SJCRH30 (cell line): ENCODE measurements around the gene MCU. TPM values are rescaled to one million over a fixed set of nuclear protein-coding genes. Genes with fewer than 3 reads are reported as not detected.

Experiments
- DNase-seq, 2 experiments: peaks; one replicate each; pipeline ENCODE4 v3.0.0-alpha.2; 2015 to 2020
- H3K27ac ChIP-seq: fragments of 250-450 bp; sonication (Bioruptor Pico); 2 replicates; pipeline ENCODE4 v1.5.1; 2020; ENCODE audit warnings: mild to moderate bottlenecking, moderate library complexity
- H3K27me3 ChIP-seq: fragments of 250-450 bp; sonication (Bioruptor Pico); 2 replicates; pipeline ENCODE4 v1.5.1; 2020; ENCODE audit warnings: mild to moderate bottlenecking, moderate library complexity
- H3K36me3 ChIP-seq: fragments of 250-450 bp; sonication (Bioruptor Pico); 2 replicates; pipeline ENCODE4 v1.5.1; 2020; ENCODE audit warnings: mild to moderate bottlenecking, moderate library complexity
- H3K4me1 ChIP-seq: fragments of 250-450 bp; sonication (Bioruptor Pico); 2 replicates; pipeline ENCODE4 v1.5.1; 2020; ENCODE audit warnings: mild to moderate bottlenecking, moderate library complexity
- H3K4me3 ChIP-seq: fragments of 250-450 bp; sonication (Bioruptor Pico); 2 replicates; pipeline ENCODE4 v1.5.1; 2020; ENCODE audit warnings: mild to moderate bottlenecking, moderate library complexity
- H3K9me3 ChIP-seq: fragments of 250-450 bp; sonication (Bioruptor Pico); replicated peaks from 2 replicates; pipeline ENCODE4 v1.5.1; 2020; ENCODE audit warnings: mild to moderate bottlenecking, moderate library complexity
- total RNA-seq: library from RNA; depleted of rRNA; stranded (reverse); fragments of >200 nt; shearing (Covaris generic); gene quantifications from 2 replicates; pipeline ENCODE4 v1.2.3, GENCODE V29; 2014

The MCU gene
- total RNA-seq, 1 experiment from 2014 or later = 53.7 TPM

DNA sequence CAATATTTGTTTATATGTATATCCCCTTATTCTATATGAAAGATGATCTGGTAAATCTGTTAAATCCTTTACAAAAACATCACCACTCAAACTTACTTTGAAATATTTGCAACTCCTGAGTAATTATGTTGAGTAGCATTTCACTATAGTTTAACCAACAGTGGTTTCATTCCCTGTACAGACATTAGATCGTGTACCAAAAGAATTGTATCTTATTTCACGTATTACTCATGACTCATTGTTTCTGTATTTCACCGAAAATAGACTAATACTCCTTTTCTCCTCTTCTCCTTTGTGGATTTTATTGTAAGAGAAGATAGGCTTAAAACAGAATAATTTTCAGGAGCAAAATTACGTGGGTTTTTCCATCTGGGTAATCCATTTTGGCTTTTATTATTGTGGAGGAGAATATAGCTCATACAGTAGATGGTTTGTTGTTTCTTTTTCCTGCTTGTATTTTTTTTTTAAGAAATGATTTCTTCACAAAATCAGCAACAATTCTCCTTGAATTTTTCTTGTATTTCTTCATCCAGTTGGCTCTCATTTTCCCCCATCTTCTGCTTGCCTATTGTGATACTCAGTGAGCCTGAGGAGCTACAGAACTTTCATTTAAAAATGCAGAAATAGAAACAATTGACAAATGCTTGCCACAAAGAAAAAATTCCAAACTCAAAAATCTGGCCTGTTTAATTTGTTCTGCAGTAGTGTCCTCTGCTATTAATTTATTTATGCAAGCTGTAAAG, 111.0 kb downstream of the MCU start:
- no peaks in the 10 kb centered on the region for H3K27me3 ChIP-seq
- H3K27ac ChIP-seq = peak overlapping the region; percentile 25
- H3K4me1 ChIP-seq = peaks cover 13% of the 10 kb centered on the region
- no peaks in the 10 kb centered on the region for H3K9me3 ChIP-seq
- H3K4me3 ChIP-seq = peak overlapping the region; percentile 17; the same call in 1 of the 2 replicates
- peak in 1 of 2 experiments; percentile 41 for DNase-seq
- peaks cover 2% of the 10 kb centered on the region for H3K36me3 ChIP-seq

DNA sequence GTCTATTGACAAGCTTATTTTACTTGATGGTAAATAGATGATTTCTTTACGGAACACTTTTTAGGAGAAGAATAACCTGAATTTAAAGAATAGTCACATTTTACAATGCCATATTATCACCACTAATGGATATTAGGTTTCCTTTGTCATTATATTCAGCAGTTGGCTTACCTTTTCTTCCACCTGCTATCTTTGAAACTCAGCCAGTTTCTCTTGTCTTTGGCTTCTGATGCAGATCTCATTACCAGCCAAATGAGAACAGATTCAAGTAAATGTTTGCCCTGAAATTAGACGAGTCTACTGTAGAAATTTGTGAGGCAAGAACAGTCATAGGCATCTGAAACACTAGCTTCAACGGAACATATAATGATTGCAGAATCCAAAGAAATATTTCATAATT, 116.1 kb downstream of the MCU start:
- Histone ChIP-seq H3K9me3 (no peaks in the 10 kb centered on the region), H3K27me3 (no peaks in the 10 kb centered on the region), H3K27ac (no peak overlapping the region), H3K36me3 (no peaks in the 10 kb centered on the region), H3K4me3 (no peak overlapping the region), H3K4me1 (peaks cover 6% of the 10 kb centered on the region)
- DNase-seq = no peak

DNA sequence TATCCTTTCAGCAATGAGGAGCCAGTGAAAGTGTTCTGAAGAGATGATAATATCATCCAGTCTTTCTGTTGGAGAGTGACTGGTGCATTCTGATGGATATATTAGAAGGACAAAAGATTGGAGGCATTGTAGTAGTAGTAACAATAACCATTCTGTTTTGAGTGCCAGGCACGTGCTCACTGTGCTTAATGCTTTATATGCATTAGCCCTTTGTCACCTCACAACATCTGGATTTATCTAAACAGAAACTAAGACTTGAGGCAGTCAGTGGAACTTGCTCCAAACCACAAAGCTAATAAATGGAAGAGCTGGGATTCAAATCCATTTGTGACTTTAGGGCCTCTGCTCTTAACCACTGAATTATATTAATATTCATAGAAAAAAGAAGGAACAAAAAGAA, 117.1 kb downstream of the MCU start:
- Histone ChIP-seq H3K4me1 (no peaks in the 10 kb centered on the region), H3K36me3 (no peaks in the 10 kb centered on the region), H3K9me3 (no peaks in the 10 kb centered on the region), H3K27ac (no peak overlapping the region), H3K27me3 (no peaks in the 10 kb centered on the region), H3K4me3 (no peak overlapping the region)
- no peak for DNase-seq

DNA sequence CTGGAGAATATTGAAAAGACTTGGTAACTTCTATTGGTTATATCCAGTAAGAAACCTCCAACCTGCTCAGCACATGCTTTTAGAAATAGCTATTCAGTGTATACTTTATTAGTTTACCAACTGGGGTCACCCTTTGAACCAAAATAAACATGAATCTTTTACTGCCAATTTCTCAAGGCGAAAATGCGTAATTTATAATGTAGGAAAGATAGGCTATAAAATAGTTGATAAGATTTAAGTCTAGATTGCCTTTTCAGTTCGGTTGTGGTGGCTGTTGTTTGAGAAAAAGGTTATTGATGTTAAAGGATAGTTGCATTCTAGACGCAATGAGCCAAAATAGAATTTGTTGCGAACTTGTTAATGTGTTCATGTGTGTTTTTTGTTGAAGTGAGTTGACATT, 119.0 kb downstream of the MCU start:
- H3K27me3 ChIP-seq = no peaks in the 10 kb centered on the region
- H3K9me3 ChIP-seq = no peaks in the 10 kb centered on the region
- no peaks in the 10 kb centered on the region for H3K4me1 ChIP-seq
- DNase-seq = no peak
- H3K27ac ChIP-seq = no peak overlapping the region
- H3K36me3 ChIP-seq = no peaks in the 10 kb centered on the region
- no peak overlapping the region for H3K4me3 ChIP-seq

DNA sequence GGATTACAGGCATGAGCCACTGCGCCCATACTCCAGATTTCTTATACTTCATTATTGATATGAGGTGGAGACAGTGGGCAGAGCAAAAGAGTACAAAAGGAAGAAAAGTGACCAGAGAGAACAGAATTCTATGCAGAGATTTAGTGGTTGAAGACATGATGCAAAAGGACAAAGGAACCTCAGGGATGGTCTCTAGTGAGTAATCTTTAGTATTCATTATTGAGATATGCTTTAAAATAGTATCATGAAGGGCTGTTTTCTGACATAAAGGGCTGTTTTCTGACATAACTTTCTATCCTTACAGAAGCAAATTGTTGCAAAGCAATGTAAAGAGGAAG, 120.4 kb downstream of the MCU start:
- no peak for DNase-seq
- Histone ChIP-seq H3K27me3 (no peaks in the 10 kb centered on the region), H3K4me3 (no peak overlapping the region), H3K4me1 (no peaks in the 10 kb centered on the region), H3K9me3 (no peaks in the 10 kb centered on the region), H3K27ac (no peak overlapping the region), H3K36me3 (no peaks in the 10 kb centered on the region)

DNA sequence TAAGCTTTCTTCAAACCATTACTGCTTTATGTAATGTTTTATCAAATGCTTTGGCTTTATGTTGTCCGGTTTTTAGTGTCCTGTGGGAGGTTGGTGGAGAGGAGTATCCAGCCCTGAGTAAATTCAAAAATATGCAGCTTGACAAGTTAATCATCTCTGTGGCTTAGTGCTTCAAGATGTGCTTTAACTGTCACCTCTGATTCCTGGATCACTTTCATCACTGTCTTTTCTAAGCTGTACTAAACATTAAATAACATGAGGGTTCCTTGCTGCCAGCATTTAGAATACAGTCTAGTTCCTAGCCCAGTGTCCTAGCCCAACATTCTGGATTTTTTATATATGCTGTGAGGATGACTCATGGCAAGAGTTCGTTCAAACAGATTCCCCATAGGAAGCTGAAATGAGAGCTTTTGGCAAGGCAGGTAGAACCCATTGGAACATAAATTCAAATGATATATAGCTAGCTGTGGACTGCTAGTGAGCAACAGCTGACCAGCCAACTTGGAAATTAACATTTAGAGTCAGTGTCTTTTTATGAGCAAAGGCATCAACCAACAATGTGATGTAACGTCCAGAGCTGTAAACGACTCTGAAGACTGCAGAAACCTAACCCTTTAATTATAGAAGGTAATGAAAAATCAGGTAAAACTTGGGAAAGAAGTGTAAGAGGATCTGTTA, 120.9 kb downstream of the MCU start:
- Histone ChIP-seq H3K9me3 (no peaks in the 10 kb centered on the region), H3K27ac (no peak overlapping the region), H3K4me3 (no peak overlapping the region), H3K4me1 (no peaks in the 10 kb centered on the region), H3K36me3 (no peaks in the 10 kb centered on the region), H3K27me3 (no peaks in the 10 kb centered on the region)
- DNase-seq = no peak

DNA sequence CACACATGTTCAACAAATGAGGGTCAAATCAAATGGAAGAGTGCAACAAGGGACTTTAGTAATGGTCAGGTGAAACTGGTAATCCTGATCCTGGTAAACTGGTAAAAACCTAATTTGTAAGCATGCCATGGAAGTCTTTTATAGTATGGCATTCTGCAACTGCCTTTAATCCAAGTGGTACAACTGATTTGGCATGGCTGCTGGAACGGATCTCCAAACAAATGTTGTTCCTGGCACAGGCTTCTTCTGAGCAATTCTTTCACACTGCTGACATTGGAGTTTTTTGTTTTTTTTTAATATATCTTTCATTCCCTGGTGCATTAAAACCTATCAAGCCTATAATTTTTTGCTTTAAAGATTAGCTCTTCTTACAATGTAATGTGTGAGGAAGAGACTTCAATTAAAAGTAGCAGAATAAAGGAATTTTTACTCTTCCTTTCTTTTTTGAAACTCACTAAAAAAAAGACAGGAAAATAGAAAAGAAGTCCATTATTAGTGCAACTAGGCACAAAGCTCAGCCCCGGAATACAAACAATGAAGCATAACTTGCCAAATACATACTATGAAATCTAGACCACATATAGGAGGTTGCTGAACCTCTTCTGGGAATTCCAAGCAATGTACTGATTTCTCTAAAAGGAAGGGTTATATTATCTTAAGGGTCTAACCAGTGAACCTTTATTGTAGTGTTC, 122.3 kb downstream of the MCU start:
- H3K9me3 ChIP-seq = no peaks in the 10 kb centered on the region
- no peak overlapping the region for H3K27ac ChIP-seq
- H3K36me3 ChIP-seq = no peaks in the 10 kb centered on the region
- no peak for DNase-seq
- H3K27me3 ChIP-seq = no peaks in the 10 kb centered on the region
- H3K4me1 ChIP-seq = no peaks in the 10 kb centered on the region
- no peak overlapping the region for H3K4me3 ChIP-seq

DNA sequence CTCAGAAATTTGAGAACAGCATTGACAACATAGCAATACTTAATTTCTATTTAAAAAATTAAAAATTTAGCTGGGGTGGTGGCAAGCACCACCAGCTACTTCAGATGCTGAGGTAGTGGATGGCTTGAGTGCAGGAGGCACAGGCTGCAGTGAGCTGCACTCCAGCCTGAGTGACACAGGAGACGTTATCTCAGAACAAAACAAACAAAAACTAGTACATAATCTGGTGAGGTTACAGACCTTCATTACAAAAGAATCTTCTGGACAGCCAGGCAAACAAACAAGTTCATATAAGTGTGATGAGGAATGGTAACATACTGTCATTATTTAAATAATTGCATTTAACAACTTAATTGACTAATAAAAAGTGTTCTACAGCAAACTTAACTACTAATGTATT, 124.6 kb downstream of the MCU start:
- H3K4me1 ChIP-seq = no peaks in the 10 kb centered on the region
- no peak for DNase-seq

DNA sequence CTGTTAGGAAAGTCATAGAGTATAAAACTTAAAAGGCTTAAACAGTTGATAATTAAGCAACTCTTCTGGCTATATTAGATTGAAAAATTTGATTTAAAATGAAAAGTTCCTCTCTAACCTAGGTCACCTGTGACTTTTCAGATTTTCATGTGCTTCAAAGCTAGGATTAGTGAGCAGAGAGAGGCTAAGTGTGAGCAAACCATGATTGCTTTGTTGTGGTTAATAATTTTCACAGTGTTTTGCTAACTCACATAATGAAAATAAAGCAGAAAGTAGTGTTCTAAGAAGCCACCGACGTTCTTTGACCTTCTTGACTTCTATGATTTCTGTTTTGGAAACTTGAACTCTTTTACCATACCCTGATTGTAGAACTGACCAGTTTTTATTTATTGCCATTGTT, 126.1 kb downstream of the MCU start:
- Histone ChIP-seq H3K27me3 (no peaks in the 10 kb centered on the region), H3K27ac (no peak overlapping the region), H3K36me3 (no peaks in the 10 kb centered on the region)

More for the DNA sequence above, 124.6 kb downstream of the MCU start:
- Histone ChIP-seq H3K36me3 (no peaks in the 10 kb centered on the region), H3K9me3 (no peaks in the 10 kb centered on the region), H3K27ac (no peak overlapping the region), H3K4me3 (no peak overlapping the region), H3K27me3 (no peaks in the 10 kb centered on the region)

DNA sequence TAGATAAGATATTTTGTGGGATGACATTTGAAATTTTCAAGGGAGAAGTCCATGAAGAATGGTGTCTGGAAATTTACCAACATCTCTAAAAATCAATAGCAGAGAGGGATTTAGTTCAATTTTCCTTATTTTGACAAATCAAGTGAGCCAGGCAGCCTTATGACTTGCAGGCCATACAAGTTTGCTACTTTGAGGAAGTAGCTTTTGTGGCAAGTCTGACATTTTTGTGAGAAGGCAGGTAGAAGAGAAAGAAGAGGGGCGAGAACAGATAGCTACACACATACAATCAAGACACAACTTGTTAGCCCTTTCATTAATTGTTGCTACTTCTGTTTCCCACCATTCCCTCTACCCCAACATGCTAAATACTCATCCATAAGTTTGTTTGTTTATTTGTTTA, 127.1 kb downstream of the MCU start:
- H3K9me3 ChIP-seq = 0 out of 2 replicates have a peak, but pooled peaks cover 5% of the 10 kb centered on the region
- H3K27me3 ChIP-seq = no peaks in the 10 kb centered on the region
- H3K4me1 ChIP-seq = no peaks in the 10 kb centered on the region
- H3K4me3 ChIP-seq = no peak overlapping the region
- H3K36me3 ChIP-seq = no peaks in the 10 kb centered on the region
- H3K27ac ChIP-seq = no peak overlapping the region
- DNase-seq = no peak

More for the DNA sequence above, 126.1 kb downstream of the MCU start:
- DNase-seq = no peak
- Histone ChIP-seq H3K9me3 (0 out of 2 replicates have a peak, but pooled peaks cover 2% of the 10 kb centered on the region), H3K4me3 (no peak overlapping the region), H3K4me1 (no peaks in the 10 kb centered on the region)

DNA sequence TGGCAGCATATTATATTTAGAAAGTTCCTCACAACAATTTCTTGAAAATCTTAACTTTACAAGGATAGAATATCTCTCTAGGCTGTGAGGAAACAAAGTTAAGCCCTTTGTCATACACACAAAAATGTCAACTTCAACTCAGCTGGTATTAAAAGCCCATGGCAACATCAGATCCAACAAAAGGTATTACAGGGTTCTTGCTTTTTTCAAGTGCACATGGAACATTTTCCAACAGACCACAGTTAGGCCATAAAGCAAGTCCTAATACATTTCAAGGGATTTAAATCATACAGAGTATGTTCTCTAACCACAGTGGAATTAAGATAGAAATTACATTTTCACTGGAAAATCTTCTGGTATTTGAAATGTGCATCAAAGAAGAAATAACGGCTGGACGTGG, 129.7 kb downstream of the MCU start:
- H3K9me3 ChIP-seq = 0 out of 2 replicates have a peak, but pooled peaks cover 5% of the 10 kb centered on the region
- H3K4me1 ChIP-seq = peaks cover 6% of the 10 kb centered on the region; the same call in 1 of the 2 replicates
- no peak overlapping the region for H3K27ac ChIP-seq
- H3K4me3 ChIP-seq = no peak overlapping the region
- H3K36me3 ChIP-seq = no peaks in the 10 kb centered on the region
- no peaks in the 10 kb centered on the region for H3K27me3 ChIP-seq
- no peak for DNase-seq

DNA sequence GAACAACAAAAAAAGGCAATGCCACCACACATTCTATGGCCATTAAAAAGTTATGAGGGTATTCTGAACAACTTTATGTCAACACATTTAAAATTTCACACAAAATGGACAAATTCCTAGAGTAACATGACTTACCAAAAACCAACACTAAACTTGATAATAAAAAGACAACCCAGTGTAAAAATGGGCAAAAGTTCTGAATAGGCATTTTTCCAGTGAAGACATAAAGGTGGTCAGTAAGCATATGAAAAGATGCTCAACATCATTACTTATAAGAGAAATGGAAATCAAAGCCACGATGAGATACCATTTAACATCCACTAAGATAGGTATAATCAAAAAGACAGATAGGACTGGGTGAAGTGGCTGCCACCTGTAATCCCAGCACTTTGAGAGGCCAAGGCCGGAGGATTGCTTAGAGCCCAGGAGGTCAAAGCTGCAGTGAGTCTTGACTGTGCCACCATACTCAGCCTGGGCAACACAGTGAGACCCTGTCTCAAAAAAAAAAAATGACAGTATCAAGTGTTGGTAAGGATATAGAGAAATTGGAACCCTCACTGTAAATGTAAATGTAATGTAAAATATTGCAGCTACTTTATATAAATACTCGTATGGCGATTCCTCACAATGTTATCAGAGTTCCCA, 130.5 kb downstream of the MCU start:
- Histone ChIP-seq H3K36me3 (0 out of 2 replicates have a peak, but pooled peaks cover under 1% of the 10 kb centered on the region), H3K4me1 (peaks cover 7% of the 10 kb centered on the region; the same call in 1 of the 2 replicates), H3K27me3 (no peaks in the 10 kb centered on the region), H3K9me3 (0 out of 2 replicates have a peak, but pooled peaks cover 5% of the 10 kb centered on the region), H3K4me3 (no peak overlapping the region), H3K27ac (no peak overlapping the region)
- no peak for DNase-seq

DNA sequence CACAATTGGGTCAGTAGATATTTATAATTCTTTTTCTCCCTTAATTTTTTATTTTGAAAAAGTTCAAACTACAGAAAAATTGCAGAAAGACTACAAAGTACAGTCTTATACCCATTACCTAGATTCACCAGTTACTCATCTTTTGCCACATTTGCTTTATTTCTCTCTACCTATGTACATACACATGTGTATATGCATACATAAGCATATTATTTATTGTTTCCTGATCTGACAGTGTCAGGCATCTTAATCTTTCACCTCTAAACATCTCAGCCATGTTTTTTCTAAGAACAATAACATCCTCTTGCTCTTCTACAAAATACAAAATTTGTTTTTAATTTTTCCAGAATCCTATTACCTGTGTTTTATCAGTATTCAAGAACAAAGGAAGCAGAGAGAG, 133.2 kb downstream of the MCU start:
- Histone ChIP-seq H3K36me3 (0 out of 2 replicates have a peak, but pooled peaks cover 3% of the 10 kb centered on the region), H3K4me1 (peaks cover 7% of the 10 kb centered on the region; the same call in 1 of the 2 replicates), H3K9me3 (0 out of 2 replicates have a peak, but pooled peaks cover 5% of the 10 kb centered on the region), H3K27ac (no peak overlapping the region), H3K27me3 (no peaks in the 10 kb centered on the region), H3K4me3 (no peak overlapping the region)
- no peak for DNase-seq

DNA sequence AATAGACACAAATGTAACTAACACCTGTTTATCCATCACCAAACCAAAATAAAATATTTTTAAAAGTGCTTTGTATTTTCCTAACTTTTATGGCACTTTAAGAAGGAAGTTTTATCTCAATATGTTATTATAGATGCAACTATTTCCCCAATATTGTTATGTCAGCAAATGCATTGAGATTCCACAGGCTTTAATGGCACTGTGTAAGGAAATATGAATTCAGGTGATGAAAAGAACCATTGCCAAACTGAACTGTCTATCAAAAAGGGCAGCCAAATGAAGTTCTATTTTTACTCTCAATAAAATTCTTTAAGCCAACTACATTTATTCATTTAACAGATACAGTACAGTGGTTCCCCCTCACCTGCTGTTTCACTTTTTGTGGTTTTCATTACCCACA, 134.4 kb downstream of the MCU start:
- no peak for DNase-seq
- Histone ChIP-seq H3K4me1 (peaks cover 7% of the 10 kb centered on the region; the same call in 1 of the 2 replicates), H3K27ac (no peak overlapping the region), H3K36me3 (0 out of 2 replicates have a peak, but pooled peaks cover 3% of the 10 kb centered on the region), H3K27me3 (no peaks in the 10 kb centered on the region), H3K4me3 (no peak overlapping the region), H3K9me3 (0 out of 2 replicates have a peak, but pooled peaks cover 5% of the 10 kb centered on the region)
